Gastroesophageal sphincter (tissue), 3 donors: ENCODE measurements around the gene CD79B.

Experiments
- EP300 ChIP-seq: sonication (generic); formaldehyde crosslinking; IDR thresholded peaks from one replicate; pipeline ENCODE4 v1.6.1; 2017; ENCODE audit warnings: antibody characterized with exemption, mild to moderate bottlenecking
- POLR2A ChIP-seq, 2 donors: fragments of 450-650 bp; IDR thresholded peaks; one replicate each; pipeline ENCODE4 v1.6.1; 2017; ENCODE audit warnings: antibody characterized with exemption in 2 of 2, mild to moderate bottlenecking in 2 of 2, moderate library complexity in 1 of 2
- POLR2AphosphoS5 ChIP-seq: sonication (generic); formaldehyde crosslinking; IDR thresholded peaks from one replicate; pipeline ENCODE4 v1.6.1; 2017; ENCODE audit warnings: antibody characterized with exemption
- TF ChIP-seq, protein P1 (sequence below), 4 experiments: fragments of 200-600 bp in 2 of 4; fragments of 450-650 bp in 2 of 4; sonication (generic) in 1 of 4; IDR thresholded peaks; one replicate each; pipeline ENCODE4 v1.5.1; 2017 to 2019; ENCODE audit warnings: antibody characterized with exemption in 4 of 4, mild to moderate bottlenecking in 2 of 4, moderate library complexity in 2 of 4

DNA sequence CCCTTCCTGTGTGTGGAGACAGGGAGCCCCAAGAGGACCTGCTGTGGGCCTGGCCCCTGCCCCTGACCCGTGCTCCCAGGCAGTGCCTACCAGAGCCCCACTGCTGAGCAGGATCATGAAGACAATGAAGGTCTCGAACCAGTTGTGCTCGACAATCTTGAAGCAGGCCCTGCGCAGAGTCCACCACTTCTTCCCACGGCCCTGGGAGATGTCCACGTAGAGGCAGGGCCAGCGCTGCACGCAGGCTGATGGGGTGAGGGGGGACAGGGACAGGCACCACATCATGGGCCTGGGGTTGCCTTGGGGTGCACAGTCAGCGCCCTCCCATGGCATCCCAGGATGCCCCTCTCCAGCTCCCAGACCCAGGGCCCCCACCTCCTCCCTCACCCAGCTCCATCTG, 16.4 kb upstream of the CD79B start:
- TF ChIP-seq EP300 (no peak), POLR2A (IDR thresholded peaks at IDR 0.05) (no peak), POLR2AphosphoS5 (no peak)
- TF ChIP-seq, protein P1, sequence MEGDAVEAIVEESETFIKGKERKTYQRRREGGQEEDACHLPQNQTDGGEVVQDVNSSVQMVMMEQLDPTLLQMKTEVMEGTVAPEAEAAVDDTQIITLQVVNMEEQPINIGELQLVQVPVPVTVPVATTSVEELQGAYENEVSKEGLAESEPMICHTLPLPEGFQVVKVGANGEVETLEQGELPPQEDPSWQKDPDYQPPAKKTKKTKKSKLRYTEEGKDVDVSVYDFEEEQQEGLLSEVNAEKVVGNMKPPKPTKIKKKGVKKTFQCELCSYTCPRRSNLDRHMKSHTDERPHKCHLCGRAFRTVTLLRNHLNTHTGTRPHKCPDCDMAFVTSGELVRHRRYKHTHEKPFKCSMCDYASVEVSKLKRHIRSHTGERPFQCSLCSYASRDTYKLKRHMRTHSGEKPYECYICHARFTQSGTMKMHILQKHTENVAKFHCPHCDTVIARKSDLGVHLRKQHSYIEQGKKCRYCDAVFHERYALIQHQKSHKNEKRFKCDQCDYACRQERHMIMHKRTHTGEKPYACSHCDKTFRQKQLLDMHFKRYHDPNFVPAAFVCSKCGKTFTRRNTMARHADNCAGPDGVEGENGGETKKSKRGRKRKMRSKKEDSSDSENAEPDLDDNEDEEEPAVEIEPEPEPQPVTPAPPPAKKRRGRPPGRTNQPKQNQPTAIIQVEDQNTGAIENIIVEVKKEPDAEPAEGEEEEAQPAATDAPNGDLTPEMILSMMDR (IDR thresholded peaks at IDR 0.05): no peak
